SH-SY5Y (cell line): ENCODE data around the gene BDH1.

Source experiments
- GATA2 ChIP-seq: IDR thresholded peaks from 2 replicates; pipeline ENCODE4 v1.6.1; 2011; ENCODE audit warnings: mild to moderate bottlenecking, low read depth, low read length
- GATA3 ChIP-seq: IDR thresholded peaks from 2 replicates; pipeline ENCODE4 v1.6.1; 2011; ENCODE audit warnings: low read depth, mild to moderate bottlenecking, low read length, moderate library complexity

- TF ChIP-seq GATA2, result no peak
- no peak for TF ChIP-seq GATA3
Observed at GRCh38 chr3:197593046-197593380, 37.2 kb upstream of the BDH1 start.
